Activated CD8-positive, alpha-beta T cell treated with anti-CD3 and anti-CD28 coated beads for 36 hours (primary cell): ENCODE measurements around the gene KRT13. TPM values are rescaled to one million over a fixed set of nuclear protein-coding genes. Genes with fewer than 3 reads are reported as not detected.

Experiments used
- ATAC-seq: fragments of 200-7000 bp; cut with Tn5 transposase; one replicate; pipeline ENCODE4 v1.10.0; 2021; ENCODE audit warnings: mild to moderate bottlenecking, moderate library complexity
- CTCF ChIA-PET: fragments of 350-600 bp; sonication (Branson Sonifier 250); formaldehyde crosslinking; loops from one replicate; lab custom pipeline; 2021; ENCODE audit warnings: antibody characterized with exemption; lab: Charles Lee
- POLR2A ChIA-PET: fragments of 350-600 bp; sonication (Branson Sonifier 250); formaldehyde crosslinking; loops from one replicate; lab custom pipeline; 2021; ENCODE audit warnings: antibody characterized with exemption; lab: Charles Lee
- DNase-seq: peaks from one replicate; pipeline ENCODE4 v3.0.0-alpha.2; 2020
- H3K27ac Mint-ChIP-seq: one replicate; pipeline ENCODE4 v1.8.0; 2021; ENCODE audit warnings: mild to moderate bottlenecking, mixed read lengths
- H3K27me3 Mint-ChIP-seq: one replicate; pipeline ENCODE4 v1.8.0; 2021; ENCODE audit warnings: mixed read lengths
- H3K36me3 Mint-ChIP-seq: one replicate; pipeline ENCODE4 v1.8.0; 2021; ENCODE audit warnings: low read depth, mixed read lengths
- H3K4me1 Mint-ChIP-seq: one replicate; pipeline ENCODE4 v1.8.0; 2021; ENCODE audit warnings: low read depth, mixed read lengths
- H3K4me3 Mint-ChIP-seq: one replicate; pipeline ENCODE4 v1.8.0; 2021; ENCODE audit warnings: mild to moderate bottlenecking, moderate library complexity, mixed read lengths
- H3K9me3 Mint-ChIP-seq: one replicate; pipeline ENCODE4 v1.8.0; 2021; ENCODE audit warnings: mixed read lengths
- CTCF ChIP-seq: fragments of 200-600 bp; IDR thresholded peaks from one replicate; pipeline ENCODE4 v1.8.0; 2022; ENCODE audit warnings: antibody characterized with exemption, mild to moderate bottlenecking
- intact Hi-C: fragments of 100-400 bp; cut with micrococcal nuclease; formaldehyde crosslinking; loops from one replicate; pipeline ENCODE4 v1.10.0; 2022
- total RNA-seq, 2 experiments: library from RNA; stranded (reverse); gene quantifications; one replicate each; pipeline ENCODE4 v1.2.3, GENCODE V29; 2021

The KRT13 gene
- total RNA-seq, 2 experiments from 2014 or later, result not detected

GRCh38 chr17:41464173-41464572 is 41.2 kb downstream of the KRT13 start:
- ATAC-seq (no peak), DNase-seq (no peak)
- Mint-ChIP-seq H3K4me1 (no peaks in the 10 kb centered on the region), H3K9me3 (no peaks in the 10 kb centered on the region), H3K27me3 (peaks cover 2% of the 10 kb centered on the region), H3K4me3 (no peak overlapping the region), H3K36me3 (no peaks in the 10 kb centered on the region), H3K27ac (no peak overlapping the region)
- ChIA-PET CTCF (interaction anchor here (1.4 kb wide), 1 partner anchor 23 kb away, joined by 3 read pairs; no protein-coding TSS in a partner anchor), POLR2A (no interaction called here)
- intact Hi-C loops, result no loop called here
- no peak for TF ChIP-seq CTCF

- DNase-seq, result no peak
- H3K27me3 Mint-ChIP-seq, result peaks cover 2% of the 10 kb centered on the region
- ChIA-PET POLR2A (no interaction called here), CTCF (interaction anchor here (0.9 to 1.4 kb wide), 3 partner anchors 11 to 25 kb away, joined by 3 read pairs; no protein-coding TSS in a partner anchor)
- ATAC-seq, result no peak
- no peaks in the 10 kb centered on the region for H3K9me3 Mint-ChIP-seq
- no peak for TF ChIP-seq CTCF
- no peak overlapping the region for H3K27ac Mint-ChIP-seq
- intact Hi-C loops, result no loop called here
- H3K4me3 Mint-ChIP-seq, result no peak overlapping the region
- H3K36me3 Mint-ChIP-seq, result no peaks in the 10 kb centered on the region
- H3K4me1 Mint-ChIP-seq, result no peaks in the 10 kb centered on the region
These were observed 41.7 kb downstream of the KRT13 start for GRCh38 chr17:41463746-41464145.

GRCh38 chr17:41462705-41463104 is 42.7 kb downstream of the KRT13 start:
- ChIA-PET POLR2A (no interaction called here), CTCF (interaction anchor here (1.3 to 2.7 kb wide), 2 partner anchors 10 to 24 kb away, joined by 3 to 8 read pairs; no protein-coding TSS in a partner anchor)
- ATAC-seq, result no peak
- Mint-ChIP-seq H3K27ac (no peak overlapping the region), H3K4me3 (no peak overlapping the region), H3K27me3 (no peaks in the 10 kb centered on the region), H3K4me1 (no peaks in the 10 kb centered on the region), H3K36me3 (no peaks in the 10 kb centered on the region), H3K9me3 (no peaks in the 10 kb centered on the region)
- intact Hi-C loops, result no loop called here
- DNase-seq, result no peak
- no peak for TF ChIP-seq CTCF

- H3K36me3 Mint-ChIP-seq, result no peaks in the 10 kb centered on the region
- H3K4me3 Mint-ChIP-seq, result no peak overlapping the region
- TF ChIP-seq CTCF, result no peak
- DNase-seq (no peak), ATAC-seq (no peak)
- CTCF ChIA-PET, result interaction anchor here (0.9 kb wide), 1 partner anchor 11 kb away, joined by 3 read pairs; no protein-coding TSS in a partner anchor
- H3K4me1 Mint-ChIP-seq, result no peaks in the 10 kb centered on the region
- no peak overlapping the region for H3K27ac Mint-ChIP-seq
- no peaks in the 10 kb centered on the region for H3K27me3 Mint-ChIP-seq
- intact Hi-C loops, result no loop called here
- H3K9me3 Mint-ChIP-seq, result no peaks in the 10 kb centered on the region
- POLR2A ChIA-PET, result no interaction called here
These were observed 47.7 kb downstream of the KRT13 start for GRCh38 chr17:41457676-41458075.

GRCh38 chr17:41456204-41456603 is 49.2 kb downstream of the KRT13 start:
- no peak for TF ChIP-seq CTCF
- no peak for DNase-seq
- H3K36me3 Mint-ChIP-seq, result no peaks in the 10 kb centered on the region
- ChIA-PET POLR2A (no interaction called here), CTCF (no interaction called here)
- H3K9me3 Mint-ChIP-seq, result no peaks in the 10 kb centered on the region
- intact Hi-C loops, result no loop called here
- no peaks in the 10 kb centered on the region for H3K4me1 Mint-ChIP-seq
- peaks cover 1% of the 10 kb centered on the region for H3K27me3 Mint-ChIP-seq
- no peak overlapping the region for H3K4me3 Mint-ChIP-seq
- no peak overlapping the region for H3K27ac Mint-ChIP-seq
- ATAC-seq, result no peak
